GM18507 (cell line): ENCODE data around the gene TLE4.
"Not testable (repeated sequence)": the region's sequence is repeated elsewhere in the genome, so short reads cannot be mapped to it uniquely, and the experiment has no call there.

Source experiments
- DNase-seq: peaks from one replicate; pipeline ENCODE4 v3.0.0; 2011; ENCODE audit warnings: low read depth; ENCODE audit not compliant: insufficient read length; ENCODE audit errors: extremely low spot score
- FAIRE-seq: peaks from 2 replicates; lab custom pipeline; 2011; peaks lifted over from hg19 to GRCh38; lab: Jason Lieb, UNC

The TLE4 gene

GRCh38 chr9:79571309-79572031, at the start of gene TLE4:
TLE4 (plus strand) TSS chr9:79571965; CDS start chr9:79572791, 826 bp downstream.
- DNase-seq (peak; percentile 84), FAIRE-seq (peak; percentile 100)

DNA sequence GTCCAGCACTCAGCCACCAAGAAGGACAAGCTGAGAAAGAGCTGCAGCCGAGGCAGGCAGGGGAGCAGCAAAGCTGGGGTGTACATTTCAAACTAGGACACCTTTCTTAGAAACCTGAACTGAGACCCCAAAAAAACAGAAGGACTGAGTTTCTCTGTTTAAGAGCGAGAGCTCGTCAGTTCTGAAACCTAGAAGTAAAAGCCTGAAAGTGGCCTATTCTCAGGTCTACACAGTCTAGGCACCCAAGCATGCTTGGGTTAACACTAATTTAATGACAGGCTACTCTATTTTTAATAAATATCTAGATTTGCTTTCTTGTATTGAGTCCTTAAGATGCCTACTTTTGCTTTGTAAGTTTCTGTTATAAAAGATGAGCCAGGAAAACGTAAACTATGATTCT, 49.0 kb upstream of the TLE4 start:
- DNase-seq (no peak), FAIRE-seq (no peak)

GRCh38 chr9:79524266-79524665, 47.5 kb upstream of the TLE4 start:
- no peak for DNase-seq
- no peak for FAIRE-seq

- FAIRE-seq (no peak), DNase-seq (no peak)
These were observed 45.6 kb upstream of the TLE4 start for GRCh38 chr9:79526149-79526672.

DNA sequence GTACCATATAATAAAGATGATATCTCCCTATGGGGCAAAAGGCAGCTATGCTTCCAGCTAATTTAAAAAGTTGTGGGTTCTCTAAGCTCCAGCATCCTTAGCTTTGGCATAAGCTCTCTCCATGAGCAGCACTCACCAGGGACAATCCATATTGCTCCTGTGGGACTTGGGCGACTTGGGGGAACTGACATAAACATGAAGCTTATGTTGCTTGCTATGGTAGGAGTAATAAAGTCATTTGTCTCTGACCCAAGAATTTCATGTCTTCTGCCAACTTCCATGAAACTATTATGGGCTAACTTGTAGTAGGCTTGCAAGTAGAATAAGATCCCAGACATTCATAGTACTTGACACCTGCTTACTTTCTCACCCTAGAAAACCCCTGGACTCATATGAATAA, 36.2 kb upstream of the TLE4 start:
- FAIRE-seq (no peak), DNase-seq (no peak)

GRCh38 chr9:79537838-79538237, 33.9 kb upstream of the TLE4 start:
- DNase-seq (no peak), FAIRE-seq (no peak)

GRCh38 chr9:79542735-79543620, 28.8 kb upstream of the TLE4 start:
- DNase-seq (no peak), FAIRE-seq (no peak)

GRCh38 chr9:79544375-79544774, 27.4 kb upstream of the TLE4 start:
- not testable (repeated sequence) for FAIRE-seq, DNase-seq

DNA sequence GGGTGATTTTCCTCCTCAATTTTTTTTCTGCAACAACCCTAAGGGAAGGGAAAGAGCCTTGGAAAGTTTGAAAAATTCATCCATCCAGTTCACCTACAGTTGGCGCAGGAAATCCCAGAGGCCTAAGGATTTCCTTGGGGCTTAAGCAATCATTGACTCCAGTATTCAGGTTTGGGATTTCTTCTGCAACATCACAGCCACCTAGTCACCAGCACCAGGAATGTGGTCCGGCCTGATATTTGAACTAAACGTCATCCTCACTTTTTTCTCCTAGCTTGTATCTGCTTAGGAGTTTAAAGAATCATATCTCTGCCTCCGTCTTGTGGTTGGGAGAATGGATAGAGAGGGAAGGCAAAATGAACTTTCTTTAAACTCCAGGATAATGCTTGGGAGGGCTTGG, 20.2 kb upstream of the TLE4 start:
- DNase-seq, result no peak
- no peak for FAIRE-seq

- no peak for DNase-seq
- no peak for FAIRE-seq
These were observed 19.8 kb upstream of the TLE4 start for GRCh38 chr9:79551994-79552393.

DNA sequence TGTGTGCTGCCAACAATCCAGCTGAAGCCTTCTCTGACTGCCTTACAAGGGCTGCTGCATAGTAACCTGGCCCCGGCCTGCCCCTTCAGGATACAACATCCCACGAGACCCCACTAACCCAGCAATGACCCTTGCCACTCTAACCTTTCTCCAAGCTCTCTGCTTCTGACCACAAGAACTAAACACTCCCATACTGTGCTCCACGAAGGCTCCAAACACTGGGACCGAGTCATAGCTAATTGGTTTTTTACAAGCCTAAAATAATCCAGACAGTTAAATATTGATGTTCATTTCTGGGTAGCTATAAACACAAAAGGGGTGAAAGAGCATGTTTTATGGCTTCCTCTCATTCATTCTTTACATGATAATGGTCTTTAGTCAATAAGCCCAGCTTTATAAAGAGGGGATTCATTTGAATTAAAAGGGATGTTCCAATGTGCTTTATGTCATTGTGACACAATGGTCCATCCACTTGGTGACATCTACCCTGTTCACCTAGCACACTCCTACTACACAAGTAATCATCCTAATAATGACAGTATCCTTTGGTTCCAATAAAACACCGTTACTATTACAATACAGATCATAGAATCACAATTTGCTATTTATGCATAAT, 16.2 kb upstream of the TLE4 start:
- DNase-seq, result no peak
- FAIRE-seq, result no peak

DNA sequence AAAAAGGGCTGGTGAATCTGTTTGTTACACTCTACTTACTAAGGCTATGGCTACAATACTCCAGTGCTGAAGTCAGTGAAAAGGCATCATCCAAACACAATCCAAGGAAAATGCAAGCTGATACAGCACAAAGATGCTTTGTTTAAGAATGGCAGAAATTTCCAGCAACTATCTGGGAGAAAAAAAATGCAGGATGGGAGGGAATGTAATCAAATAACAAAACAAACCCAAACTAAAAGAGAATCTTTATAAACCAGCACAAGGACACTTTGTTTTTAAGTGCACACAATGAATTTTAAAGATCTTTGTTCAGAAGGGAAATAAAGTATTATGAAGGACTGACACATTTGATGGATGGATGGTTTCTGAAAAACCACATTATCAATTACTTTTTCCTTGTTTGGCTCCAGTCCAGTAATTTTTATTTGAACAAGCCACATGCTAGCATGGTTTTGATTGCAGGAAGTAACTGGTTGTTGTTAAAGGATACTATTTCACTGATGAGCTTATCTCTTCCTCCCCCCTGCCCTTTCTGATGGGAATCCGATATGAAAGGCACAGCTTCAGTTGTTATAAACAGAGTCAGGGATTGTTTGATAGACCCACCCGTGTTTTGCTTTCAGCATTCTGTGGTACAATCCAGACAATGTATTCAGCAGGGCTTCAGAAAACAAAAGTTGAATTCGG, 12.1 kb upstream of the TLE4 start:
- FAIRE-seq, result no peak
- no peak for DNase-seq

GRCh38 chr9:79562749-79563386, 8.9 kb upstream of the TLE4 start:
- DNase-seq, result no peak
- FAIRE-seq, result no peak

DNA sequence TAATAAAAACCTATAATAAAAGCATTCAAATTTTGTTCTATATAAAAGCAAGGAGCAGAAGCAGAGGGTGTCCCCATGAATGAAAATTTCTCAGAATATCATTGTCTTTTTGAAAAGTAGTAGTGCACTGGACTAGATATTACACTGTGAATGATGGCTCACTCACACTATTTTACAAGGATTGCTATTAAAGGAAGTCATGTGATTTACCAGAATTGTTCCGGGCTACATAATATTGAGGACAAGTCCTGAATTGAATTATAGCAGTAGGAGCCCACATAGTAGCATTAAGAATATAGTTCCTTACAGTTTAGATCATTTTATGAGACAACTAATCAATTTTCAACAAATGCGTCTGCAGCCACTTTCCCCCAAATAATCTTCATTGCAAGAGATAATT, 7.7 kb upstream of the TLE4 start:
- FAIRE-seq (no peak), DNase-seq (no peak)

DNA sequence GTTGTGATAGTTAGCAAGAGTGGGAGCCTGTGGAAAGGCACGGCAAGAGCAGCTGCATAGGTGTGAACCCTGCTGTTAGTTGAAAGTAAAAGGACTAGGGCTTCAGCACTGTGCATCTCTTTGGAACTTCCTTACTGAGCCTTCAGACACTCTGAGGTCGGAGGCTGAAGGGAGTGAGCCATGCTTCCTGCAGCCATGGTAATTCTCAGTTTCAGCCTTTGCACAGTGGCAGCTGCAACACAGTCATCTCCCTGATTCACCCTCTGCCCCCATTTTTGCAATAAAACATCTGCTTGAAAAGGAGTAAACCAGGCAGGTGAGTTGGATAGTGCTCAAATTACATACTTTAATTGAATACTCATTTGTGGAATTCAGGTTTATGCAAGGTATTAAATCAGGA, 6.5 kb upstream of the TLE4 start:
- peak; percentile 88 for FAIRE-seq

DNA sequence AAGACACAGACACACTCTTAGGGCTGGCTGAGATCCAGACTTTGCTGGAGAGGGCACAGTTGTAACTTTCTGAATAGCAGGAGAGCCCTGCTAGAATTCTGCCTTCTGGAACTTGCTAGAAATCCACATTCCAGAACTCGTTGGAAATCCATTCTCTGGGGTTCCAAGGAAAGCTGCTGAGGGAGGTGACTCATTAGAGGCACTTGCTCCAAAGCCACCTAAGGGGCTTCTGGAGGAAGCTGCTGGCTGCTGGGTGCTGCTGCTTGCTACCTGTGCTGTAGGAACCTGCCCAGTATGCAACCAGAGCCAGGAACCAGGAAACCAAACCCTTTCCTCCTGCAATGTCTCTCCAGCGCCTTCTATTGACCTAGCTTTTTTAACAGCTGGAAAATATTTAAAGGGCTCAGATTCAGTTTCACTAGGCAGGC, 4.1 kb upstream of the TLE4 start:
- DNase-seq (no peak), FAIRE-seq (no peak)

More for the DNA sequence above, 6.5 kb upstream of the TLE4 start:
- peak; percentile 4 for DNase-seq

DNA sequence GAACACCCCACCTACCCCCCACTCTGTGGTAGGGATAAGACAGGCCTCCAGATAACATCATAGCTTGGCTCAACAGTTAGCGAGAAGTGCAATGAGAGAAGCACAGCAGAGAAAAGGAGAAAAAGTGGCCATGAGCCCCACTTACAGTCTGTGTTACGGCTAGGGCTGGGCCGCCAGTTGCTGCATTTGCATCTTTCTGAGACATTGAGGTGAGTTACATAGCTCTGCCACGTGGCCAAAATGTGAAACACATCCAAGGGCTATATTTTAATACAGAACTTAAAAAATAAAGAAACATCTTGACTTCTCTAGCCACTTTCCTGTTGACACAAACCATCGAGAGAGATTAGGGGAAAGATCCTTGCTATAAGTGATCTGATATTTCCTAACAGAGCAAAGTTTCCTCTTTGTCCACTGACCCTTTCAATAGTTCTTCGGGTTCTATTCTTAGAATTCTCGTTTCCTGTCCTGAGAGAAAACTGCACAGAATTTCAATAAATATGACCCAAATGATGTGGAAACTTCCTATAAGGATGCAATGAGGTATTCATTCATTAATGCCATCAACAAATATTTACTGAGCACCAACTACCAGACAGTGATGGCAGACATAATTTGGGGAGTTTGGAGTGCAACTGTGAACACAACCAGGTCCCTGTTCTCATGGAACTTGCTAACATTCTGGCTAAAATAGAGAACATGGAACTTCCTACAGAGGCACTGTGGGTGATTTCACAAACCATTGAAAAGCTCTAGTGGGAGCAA, 3.2 kb upstream of the TLE4 start:
- DNase-seq (no peak), FAIRE-seq (peak; percentile 77)

DNA sequence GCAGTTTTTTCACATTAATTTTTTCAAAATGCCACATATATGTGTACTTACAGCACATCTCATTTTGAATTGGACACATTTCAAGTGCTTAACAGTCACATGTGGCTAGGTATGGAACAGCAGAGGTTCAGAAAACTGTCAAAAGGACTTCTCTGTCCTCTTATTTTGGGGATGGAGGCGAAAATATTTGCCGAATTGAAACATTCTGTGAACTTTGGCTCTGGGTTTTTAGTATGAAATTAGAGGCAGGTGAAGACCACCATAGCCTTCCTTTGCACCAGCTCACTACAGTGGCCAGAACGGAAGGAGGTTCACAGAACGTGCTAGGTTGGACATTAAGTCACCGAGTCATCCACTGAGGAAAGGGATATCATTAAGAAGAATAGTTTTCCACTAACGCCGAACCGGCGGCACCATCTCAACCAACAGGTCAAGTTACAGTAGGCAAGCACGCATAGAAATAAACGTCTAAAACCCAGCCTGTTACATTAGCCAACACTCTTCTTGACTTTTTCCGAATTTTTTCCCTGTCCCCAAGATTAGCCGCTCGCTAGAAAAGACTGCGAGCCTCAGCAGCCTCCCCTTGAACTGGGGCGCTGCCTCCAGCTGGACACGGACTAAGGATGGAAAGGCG, 1.8 kb upstream of the TLE4 start:
- DNase-seq (no peak), FAIRE-seq (no peak)
